Endothelial cell (in vitro differentiated cells): Measurements from ENCODE around the gene FITM2. TPM values are rescaled to one million over a fixed set of nuclear protein-coding genes. Genes with fewer than 3 reads are reported as not detected.

Source experiments
- DNase-seq: peaks from one replicate; pipeline ENCODE4 v3.0.0; 2021; ENCODE audit warnings: low spot score
- H3K27ac Mint-ChIP-seq: one replicate; pipeline ENCODE4 v1.8.0; 2021; ENCODE audit warnings: mixed read lengths, inconsistent platforms; ENCODE audit not compliant: unreplicated experiment
- H3K27me3 Mint-ChIP-seq: one replicate; pipeline ENCODE4 v1.8.0; 2021; ENCODE audit warnings: mild to moderate bottlenecking, moderate library complexity, mixed read lengths, inconsistent platforms; ENCODE audit not compliant: unreplicated experiment
- H3K36me3 Mint-ChIP-seq: one replicate; pipeline ENCODE4 v1.8.0; 2021; ENCODE audit warnings: mild to moderate bottlenecking, low read depth, mixed read lengths, inconsistent platforms; ENCODE audit not compliant: unreplicated experiment
- H3K4me1 Mint-ChIP-seq: one replicate; pipeline ENCODE4 v1.8.0; 2021; ENCODE audit warnings: mild to moderate bottlenecking, mixed read lengths, inconsistent platforms; ENCODE audit not compliant: unreplicated experiment
- H3K4me3 Mint-ChIP-seq: one replicate; pipeline ENCODE4 v1.8.0; 2021; ENCODE audit warnings: mild to moderate bottlenecking, mixed read lengths, inconsistent platforms; ENCODE audit not compliant: unreplicated experiment
- H3K9me3 Mint-ChIP-seq: one replicate; pipeline ENCODE4 v1.8.0; 2021; ENCODE audit warnings: mixed read lengths, inconsistent platforms; ENCODE audit not compliant: unreplicated experiment
- CTCF ChIP-seq: fragments of 200-600 bp; sonication (generic); IDR thresholded peaks from one replicate; pipeline ENCODE4 v1.5.0; 2021; ENCODE audit warnings: antibody characterized with exemption; ENCODE audit not compliant: unreplicated experiment
- total RNA-seq: library from RNA; stranded (reverse); fragmentation: NEBNext Ultra II Directional; extraction: Animal tissue kit (Norgen Biotek cat#: 25700); gene quantifications from one replicate; pipeline ENCODE4 v1.2.1, GENCODE V29; 2021; ENCODE audit not compliant: unreplicated experiment

The FITM2 gene
- total RNA-seq, 1 donor from 2014 or later = 2.8 TPM

- Mint-ChIP-seq H3K27me3 (no peaks in the 10 kb centered on the region), H3K27ac (no peak overlapping the region), H3K36me3 (no peaks in the 10 kb centered on the region), H3K4me3 (no peak overlapping the region), H3K4me1 (peaks cover 11% of the 10 kb centered on the region), H3K9me3 (no peaks in the 10 kb centered on the region)
- no peak for TF ChIP-seq CTCF
- DNase-seq = no peak
Measured at GRCh38 chr20:44357020-44357419, 46.0 kb upstream of the FITM2 start.

GRCh38 chr20:44356353-44356723, 45.3 kb upstream of the FITM2 start:
- no peak for TF ChIP-seq CTCF
- Mint-ChIP-seq H3K4me3 (no peak overlapping the region), H3K9me3 (no peaks in the 10 kb centered on the region), H3K27ac (no peak overlapping the region), H3K4me1 (peaks cover 11% of the 10 kb centered on the region), H3K27me3 (no peaks in the 10 kb centered on the region), H3K36me3 (no peaks in the 10 kb centered on the region)
- DNase-seq = no peak

GRCh38 chr20:44355498-44356352, 44.7 kb upstream of the FITM2 start, which contains the start of gene HNF4A:
HNF4A (plus strand) TSS chr20:44355699; CDS start chr20:44355805, 106 bp downstream.
- Mint-ChIP-seq H3K27ac (no peak within 1 kb of the TSS), H3K4me1 (peaks cover 11% of the 10 kb centered on the region), H3K36me3 (no peaks in the 10 kb centered on the region), H3K9me3 (no peaks in the 10 kb centered on the region), H3K27me3 (no peaks in the 10 kb centered on the region), H3K4me3 (no peak within 1 kb of the TSS)
- no peak for TF ChIP-seq CTCF
- DNase-seq = no peak

- Mint-ChIP-seq H3K9me3 (no peaks in the 10 kb centered on the region), H3K27ac (no peak overlapping the region), H3K4me1 (peaks cover 11% of the 10 kb centered on the region), H3K4me3 (no peak overlapping the region), H3K36me3 (no peaks in the 10 kb centered on the region), H3K27me3 (no peaks in the 10 kb centered on the region)
- no peak for TF ChIP-seq CTCF
- DNase-seq = no peak
Measured at GRCh38 chr20:44354979-44355497, 44.0 kb upstream of the FITM2 start.

GRCh38 chr20:44350567-44350966, 39.6 kb upstream of the FITM2 start:
- no peak for TF ChIP-seq CTCF
- no peaks in the 10 kb centered on the region for H3K27me3 Mint-ChIP-seq
- H3K4me1 Mint-ChIP-seq = no peaks in the 10 kb centered on the region
- H3K9me3 Mint-ChIP-seq = no peaks in the 10 kb centered on the region
- H3K27ac Mint-ChIP-seq = no peak overlapping the region
- H3K36me3 Mint-ChIP-seq = no peaks in the 10 kb centered on the region
- DNase-seq = no peak
- H3K4me3 Mint-ChIP-seq = no peak overlapping the region
